CD4-positive, alpha-beta T cell treated with Interleukin-6 for 4 hours (primary cell): ENCODE data around the gene WDFY3.
"Not testable (repeated sequence)": the region's sequence is repeated elsewhere in the genome, so short reads cannot be mapped to it uniquely, and the experiment has no call there.

ENCODE experiments used
- DNase-seq: peaks from one replicate; pipeline ENCODE4 v3.0.0-alpha.2; 2020; ENCODE audit warnings: mixed read lengths

The WDFY3 gene

GRCh38 chr4:84849051-84849640 is 117.3 kb downstream of the WDFY3 start:
- no peak for DNase-seq

DNA sequence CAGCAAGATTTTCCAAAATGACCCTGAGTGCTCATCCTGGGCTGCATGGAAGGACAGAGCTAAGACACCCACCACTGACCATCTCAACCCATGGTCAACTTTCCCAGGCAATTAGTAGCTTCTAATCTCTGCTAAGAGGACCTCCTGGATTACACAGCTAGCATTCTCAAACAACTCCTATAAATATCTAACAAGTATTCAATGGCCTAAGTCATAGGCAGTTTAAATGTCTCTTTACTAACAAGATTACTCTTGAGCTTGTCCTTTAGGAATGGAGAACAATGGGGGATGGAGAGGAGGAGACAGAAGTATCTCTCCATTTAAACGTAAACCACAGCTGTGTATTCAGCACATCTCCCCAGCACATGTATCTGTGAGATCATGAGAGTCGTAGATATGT is 118.1 kb downstream of the WDFY3 start:
- no peak for DNase-seq

DNA sequence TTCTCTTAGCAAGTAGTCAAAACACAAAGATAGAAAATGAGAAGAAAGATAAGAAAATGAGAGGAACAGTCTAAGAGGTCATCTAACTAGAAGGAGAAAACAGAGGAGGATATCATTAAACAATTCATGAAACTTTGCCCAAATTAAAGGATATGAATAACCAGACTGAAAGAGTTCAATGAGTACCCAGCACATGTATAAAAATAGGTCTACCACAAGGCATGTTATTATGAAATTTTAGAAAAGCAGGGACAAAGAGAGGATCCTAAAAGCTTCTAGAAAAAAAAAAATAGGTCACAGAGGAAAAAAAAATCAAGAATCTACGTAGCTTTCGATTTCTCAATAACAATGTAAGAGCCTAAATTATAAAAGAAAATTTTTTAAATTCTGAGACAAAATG is 118.5 kb downstream of the WDFY3 start:
- DNase-seq = no peak

DNA sequence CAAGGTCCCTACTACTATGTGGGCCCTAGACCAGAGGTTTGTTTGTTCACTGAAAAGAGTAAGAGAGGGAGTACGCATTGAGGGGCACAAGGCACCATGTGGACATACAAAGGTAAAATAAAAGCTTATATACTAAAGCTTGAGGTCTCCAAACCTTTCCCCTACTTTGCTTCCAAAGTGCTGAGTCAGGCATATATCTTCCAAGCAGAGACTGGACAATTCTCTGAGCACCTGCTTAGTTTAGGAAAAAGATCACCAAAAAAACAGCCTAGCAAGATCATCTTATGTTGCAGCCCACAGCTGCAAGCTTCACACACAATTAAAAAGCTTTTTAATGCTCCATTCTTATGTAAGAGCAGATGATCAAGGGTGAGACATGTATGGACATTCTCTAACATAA is 119.5 kb downstream of the WDFY3 start:
- no peak for DNase-seq

DNA sequence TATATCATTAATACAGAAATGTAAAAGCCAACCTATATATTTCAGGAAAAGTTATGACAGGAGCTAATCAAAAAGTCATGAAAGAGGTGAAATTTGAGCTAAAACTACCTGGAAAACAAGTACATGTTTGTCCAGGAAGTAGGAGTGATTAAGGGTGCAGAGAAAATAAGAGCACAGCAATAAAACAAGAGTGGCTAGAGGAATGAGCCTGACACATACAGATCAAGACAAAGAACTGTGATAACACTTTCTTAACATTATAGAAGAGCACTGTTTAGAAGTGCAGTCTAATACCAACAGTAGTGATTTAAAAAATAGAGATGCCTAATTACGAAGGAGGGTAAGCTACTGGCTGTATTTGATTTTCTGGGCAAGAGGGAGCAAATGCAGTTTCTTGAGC is 125.1 kb downstream of the WDFY3 start:
- no peak for DNase-seq

GRCh38 chr4:84837751-84838150 is 128.7 kb downstream of the WDFY3 start:
- DNase-seq = no peak

GRCh38 chr4:84829633-84830032 is 136.9 kb downstream of the WDFY3 start:
- DNase-seq = not testable (repeated sequence)

DNA sequence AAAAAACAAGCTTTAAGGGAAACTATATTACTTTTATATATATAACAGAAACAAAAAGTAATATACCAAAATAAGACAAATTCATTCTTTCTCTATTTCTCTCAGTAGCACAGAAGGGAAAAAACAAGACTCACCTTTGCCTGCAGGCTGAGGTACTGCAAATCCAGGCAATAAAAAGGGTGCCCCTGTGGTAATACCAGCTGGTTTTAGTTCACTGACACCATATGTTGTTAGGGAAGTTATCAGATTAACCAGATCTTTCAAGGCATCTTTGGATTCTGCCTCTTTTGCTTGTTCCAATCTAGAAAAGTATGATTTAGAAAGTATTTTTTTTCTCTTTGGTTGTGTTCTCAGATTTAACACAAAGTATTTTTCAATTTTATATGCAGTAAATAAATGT is 139.8 kb downstream of the WDFY3 start:
- DNase-seq = no peak

GRCh38 chr4:84825701-84826341 is 140.7 kb downstream of the WDFY3 start:
- DNase-seq = no peak

DNA sequence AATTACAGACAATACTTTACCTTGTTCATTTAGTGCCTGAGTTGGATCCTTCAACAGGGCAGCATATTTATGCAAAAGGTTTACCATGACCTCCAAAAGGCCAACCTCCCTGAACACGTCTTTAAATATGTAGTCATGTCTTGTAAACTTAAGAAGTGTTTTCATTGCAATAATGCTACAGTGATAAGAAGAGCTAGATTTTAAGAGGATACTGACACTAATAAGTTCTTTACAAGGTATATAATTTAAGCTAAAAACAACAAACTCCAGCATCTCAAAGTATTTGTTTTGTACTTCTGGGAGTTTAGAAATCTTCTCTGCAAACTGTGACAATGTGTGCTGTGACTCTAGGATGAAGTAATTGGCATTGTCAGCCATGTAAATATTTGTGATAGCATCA is 145.4 kb downstream of the WDFY3 start:
- DNase-seq = no peak

GRCh38 chr4:84814094-84814750 is 152.3 kb downstream of the WDFY3 start:
- DNase-seq = no peak

DNA sequence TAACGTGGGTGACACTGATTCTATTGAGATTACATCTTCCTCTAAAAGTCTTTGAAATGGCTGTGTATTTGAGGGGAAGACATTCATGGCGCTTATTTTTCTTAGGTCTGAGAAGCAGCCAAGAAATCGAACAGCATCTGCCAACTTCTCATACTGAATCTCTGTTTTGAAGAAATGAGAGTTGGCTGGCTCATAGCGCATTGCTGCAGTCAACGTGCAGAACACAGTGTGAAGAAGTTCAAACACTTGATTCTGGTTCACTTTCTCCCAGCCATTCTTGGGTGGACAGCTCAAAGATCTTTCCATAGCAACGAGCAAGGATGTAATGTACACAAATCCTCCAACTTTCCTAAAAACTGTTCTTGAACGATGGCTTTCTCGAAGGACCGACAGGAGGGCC is 156.5 kb downstream of the WDFY3 start:
- no peak for DNase-seq

DNA sequence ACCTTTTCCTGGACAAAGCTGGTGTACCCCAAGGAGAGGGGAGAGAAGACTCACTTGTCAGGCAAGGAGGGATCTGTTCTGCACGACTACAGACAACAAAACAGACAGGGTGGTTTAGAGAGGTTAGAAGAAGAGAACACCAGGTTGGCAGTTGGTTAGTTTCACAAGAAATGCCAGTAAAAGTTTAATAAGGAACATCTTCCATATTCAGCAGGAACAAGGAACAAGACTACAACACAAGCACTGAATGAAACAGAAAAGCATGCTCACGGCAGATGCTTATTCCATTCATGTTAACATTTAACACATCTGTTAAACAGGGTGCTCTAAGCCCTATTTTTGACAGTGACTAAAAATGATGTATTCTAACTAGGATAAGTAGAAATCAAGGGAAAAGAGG is 158.2 kb downstream of the WDFY3 start:
- no peak for DNase-seq

- not testable (repeated sequence) for DNase-seq
These were observed 159.9 kb downstream of the WDFY3 start for GRCh38 chr4:84806541-84806940.

DNA sequence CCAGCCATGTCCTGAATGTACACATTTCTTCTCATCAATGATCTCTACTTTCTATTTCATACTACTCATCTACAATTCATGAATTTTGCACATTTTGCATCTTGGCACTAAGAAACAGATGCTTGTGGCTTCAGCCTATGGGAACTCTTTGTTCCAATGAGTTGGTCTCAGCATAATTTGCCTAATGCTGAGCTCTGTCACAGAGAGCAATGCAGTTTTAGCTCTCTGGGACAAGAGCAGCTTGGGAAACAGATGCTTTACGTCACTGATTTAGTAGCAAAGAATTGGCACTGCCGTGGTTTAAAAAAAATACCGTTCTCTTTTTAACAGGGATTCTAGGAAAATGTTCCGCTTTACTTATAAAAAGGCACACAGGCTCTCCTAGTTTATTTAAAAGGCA is 162.4 kb downstream of the WDFY3 start:
- DNase-seq = no peak

DNA sequence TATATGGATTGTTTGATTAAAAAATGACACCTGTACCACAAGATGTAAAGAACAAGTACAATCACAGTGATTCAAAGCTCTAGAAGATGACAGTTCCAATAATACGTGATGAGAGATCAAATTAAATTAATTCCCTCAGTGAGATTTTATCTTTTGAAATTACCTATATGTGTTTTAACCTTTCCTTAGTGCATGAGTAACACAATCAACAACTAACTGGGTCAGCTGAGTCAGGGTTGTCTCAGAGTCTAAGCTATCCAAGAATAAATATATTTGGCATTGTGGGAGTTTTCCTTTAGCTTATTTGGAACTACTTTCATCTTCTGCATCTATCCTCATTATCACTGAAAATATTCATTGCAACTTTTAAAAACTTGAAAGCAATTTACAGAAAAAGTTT is 162.8 kb downstream of the WDFY3 start:
- DNase-seq = no peak

DNA sequence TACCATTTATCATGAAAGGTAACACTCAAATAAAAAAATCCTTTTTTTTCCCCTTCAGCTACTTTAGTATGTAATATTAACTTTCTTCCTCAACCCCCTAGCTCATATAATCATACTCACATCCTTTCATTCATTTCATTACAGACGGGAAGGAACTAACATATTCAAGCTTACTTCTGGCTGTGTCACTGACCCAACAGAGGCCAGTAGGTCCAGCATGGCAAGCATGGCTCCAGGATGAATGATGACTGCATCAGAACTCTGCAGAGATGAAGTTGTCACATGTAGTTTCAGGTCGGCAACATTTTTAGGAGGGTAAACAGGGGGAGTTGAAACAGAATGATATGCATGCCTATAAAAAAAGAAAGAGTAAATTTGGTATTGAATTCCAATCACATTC is 163.4 kb downstream of the WDFY3 start:
- no peak for DNase-seq

- no peak for DNase-seq
These were observed 166.2 kb downstream of the WDFY3 start for GRCh38 chr4:84800256-84800655.

GRCh38 chr4:84799318-84799717 is 167.2 kb downstream of the WDFY3 start:
- no peak for DNase-seq

DNA sequence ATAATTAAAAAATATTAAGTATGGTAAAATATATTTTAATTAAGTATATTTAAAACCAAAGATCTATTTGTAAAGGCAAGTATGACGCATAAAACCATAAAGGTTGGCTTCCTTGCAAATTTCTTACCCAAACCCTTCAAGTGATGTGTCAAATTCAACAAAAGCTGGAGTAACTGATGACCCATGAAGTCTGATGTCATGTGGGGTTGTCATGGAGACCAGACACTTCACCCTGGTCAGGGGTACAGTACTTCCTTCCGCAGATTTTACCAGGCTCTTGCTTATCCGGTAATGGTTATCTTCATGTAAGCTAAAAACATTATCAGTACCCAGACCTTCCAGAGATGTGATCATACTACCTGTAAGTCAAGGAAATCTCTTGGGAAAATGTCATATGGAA is 170.1 kb downstream of the WDFY3 start:
- DNase-seq = no peak

GRCh38 chr4:84792366-84793301 is 173.9 kb downstream of the WDFY3 start:
- DNase-seq = no peak

DNA sequence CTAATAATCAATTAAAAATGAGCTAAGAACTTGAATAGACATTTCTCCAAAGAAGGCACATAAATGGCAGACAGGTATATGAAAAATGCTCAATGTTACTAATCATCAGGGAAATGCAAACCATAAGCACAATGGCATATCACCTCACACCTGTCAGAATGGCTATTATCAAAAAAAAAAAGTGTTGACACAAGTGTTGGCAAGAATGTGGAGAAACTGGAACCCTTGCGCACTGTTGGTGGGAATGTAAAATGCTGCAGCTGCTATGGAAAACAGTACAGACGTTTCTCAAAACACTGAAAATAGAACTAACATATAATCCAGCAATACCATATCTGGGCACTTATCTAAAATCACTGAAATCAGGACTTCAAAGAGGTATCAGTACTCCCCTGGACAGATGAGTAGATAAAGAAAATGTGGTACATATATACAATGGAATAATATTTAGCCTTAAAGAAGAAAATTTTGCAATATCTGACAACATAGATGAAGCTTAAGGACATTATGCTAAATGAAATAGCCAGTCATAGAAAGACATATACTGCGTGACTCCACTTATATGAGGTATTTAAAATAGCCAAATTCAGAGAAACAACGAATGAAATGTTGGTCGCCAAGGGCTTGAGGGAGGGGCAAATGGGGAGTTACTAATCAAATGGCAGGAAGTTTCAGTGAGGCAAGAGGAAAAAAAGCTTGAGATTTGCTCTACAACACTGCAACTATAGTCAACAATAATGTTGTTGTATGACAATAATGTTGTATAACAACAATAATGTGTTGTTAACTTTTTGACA is 175.5 kb downstream of the WDFY3 start:
- no peak for DNase-seq

GRCh38 chr4:84786478-84786877 is 180.0 kb downstream of the WDFY3 start:
- DNase-seq = no peak
